ENCODE data around the gene SHC3.
"Not testable (repeated sequence)": the region's sequence is repeated elsewhere in the genome, so short reads cannot be mapped to it uniquely, and the experiment has no call there.

The SHC3 gene

DNA sequence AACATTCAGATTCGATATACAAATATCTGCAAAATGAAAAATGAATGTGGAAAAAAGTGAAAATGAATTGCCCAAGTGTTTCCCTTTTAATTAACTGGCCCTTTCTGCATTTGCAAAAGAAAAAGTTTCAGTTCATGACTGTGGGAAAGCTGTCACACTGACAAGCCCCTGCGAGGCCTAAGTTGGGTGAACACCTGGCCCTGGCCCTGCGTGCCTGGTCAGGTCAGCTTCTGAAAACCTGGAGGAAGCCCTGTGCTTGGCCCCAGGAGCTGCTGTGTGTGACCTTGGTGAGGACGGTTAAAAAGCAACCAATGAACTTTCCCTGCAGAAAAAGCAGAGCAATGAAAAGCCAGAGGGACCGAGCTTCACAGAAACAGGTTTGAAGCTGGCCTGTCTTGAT, 41.0 kb upstream of the SHC3 start:
- TF ChIP-seq, protein P1, sequence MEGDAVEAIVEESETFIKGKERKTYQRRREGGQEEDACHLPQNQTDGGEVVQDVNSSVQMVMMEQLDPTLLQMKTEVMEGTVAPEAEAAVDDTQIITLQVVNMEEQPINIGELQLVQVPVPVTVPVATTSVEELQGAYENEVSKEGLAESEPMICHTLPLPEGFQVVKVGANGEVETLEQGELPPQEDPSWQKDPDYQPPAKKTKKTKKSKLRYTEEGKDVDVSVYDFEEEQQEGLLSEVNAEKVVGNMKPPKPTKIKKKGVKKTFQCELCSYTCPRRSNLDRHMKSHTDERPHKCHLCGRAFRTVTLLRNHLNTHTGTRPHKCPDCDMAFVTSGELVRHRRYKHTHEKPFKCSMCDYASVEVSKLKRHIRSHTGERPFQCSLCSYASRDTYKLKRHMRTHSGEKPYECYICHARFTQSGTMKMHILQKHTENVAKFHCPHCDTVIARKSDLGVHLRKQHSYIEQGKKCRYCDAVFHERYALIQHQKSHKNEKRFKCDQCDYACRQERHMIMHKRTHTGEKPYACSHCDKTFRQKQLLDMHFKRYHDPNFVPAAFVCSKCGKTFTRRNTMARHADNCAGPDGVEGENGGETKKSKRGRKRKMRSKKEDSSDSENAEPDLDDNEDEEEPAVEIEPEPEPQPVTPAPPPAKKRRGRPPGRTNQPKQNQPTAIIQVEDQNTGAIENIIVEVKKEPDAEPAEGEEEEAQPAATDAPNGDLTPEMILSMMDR (IDR thresholded peaks at IDR 0.05; ENCODE audit: borderline replicate concordance, insufficient read depth, low read depth, low read length) = no peak
- H3K4me3 ChIP-seq (ENCODE audit: low read depth, low read length) = no peak overlapping the region

DNA sequence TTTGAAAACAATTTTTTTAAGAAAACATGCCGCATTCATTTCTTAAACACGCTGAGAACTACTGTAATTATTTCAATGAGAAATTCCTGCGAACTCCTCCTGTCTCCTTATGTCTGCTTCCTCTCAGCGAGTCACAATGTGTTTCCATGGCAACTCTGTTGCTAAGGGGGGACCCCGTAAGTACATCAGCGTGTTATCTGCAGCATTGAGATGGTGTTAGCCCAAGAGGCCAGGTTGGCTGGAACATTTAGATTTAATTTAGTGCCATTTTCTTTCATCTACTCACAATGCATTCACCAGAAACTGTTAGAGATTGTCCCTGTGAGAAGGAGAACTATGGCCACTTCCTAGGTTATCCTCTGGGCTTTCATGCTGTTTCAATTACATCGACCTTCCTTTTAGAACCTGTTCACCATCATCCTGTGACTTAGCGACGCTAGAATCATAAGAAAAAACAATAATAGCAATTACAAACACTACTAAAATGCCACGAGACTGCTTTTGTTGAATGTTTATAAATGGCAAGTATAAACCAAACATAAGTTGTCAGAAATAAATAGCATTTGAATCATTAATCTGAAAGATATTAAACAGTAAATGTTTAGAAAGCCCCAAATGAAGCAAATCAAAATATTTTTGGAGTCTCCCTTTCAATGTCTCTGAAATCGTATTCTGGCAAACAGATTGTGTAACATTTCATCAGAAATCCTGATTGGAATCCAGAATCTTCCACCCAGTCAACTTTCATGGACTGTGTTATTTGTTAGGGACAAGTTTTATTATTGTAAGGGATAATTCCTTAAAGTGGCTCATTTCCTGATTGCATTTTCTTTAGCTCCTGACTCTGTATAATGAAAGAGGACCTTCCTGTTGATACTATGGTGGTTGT, 39.7 kb upstream of the SHC3 start:
- no peak overlapping the region for H3K4me3 ChIP-seq (ENCODE audit: low read depth, low read length)
- TF ChIP-seq, protein P1 (IDR thresholded peaks at IDR 0.05; ENCODE audit: borderline replicate concordance, insufficient read depth, low read depth, low read length) = no peak

DNA sequence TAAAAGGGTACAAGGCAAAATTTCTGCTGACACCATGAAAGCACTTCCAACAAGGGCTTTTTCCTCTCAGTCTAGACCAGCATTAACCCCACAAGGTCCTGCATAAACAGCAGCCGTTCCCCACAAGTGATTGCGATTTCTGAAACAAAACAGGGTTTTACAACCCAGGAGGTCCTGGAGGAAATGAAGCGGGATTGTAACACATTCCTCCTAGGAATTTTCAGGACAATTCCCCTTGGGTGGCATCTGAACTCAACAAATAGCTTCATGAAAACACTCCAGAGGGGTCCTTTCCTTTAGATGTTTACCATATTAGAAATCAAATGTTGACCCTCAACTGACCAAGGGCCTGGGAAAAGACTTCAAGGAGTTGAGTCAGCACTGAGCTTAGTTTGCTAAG, 36.7 kb upstream of the SHC3 start:
- TF ChIP-seq, protein P1 (IDR thresholded peaks at IDR 0.05; ENCODE audit: borderline replicate concordance, insufficient read depth, low read depth, low read length) = no peak
- no peak overlapping the region for H3K4me3 ChIP-seq (ENCODE audit: low read depth, low read length)

DNA sequence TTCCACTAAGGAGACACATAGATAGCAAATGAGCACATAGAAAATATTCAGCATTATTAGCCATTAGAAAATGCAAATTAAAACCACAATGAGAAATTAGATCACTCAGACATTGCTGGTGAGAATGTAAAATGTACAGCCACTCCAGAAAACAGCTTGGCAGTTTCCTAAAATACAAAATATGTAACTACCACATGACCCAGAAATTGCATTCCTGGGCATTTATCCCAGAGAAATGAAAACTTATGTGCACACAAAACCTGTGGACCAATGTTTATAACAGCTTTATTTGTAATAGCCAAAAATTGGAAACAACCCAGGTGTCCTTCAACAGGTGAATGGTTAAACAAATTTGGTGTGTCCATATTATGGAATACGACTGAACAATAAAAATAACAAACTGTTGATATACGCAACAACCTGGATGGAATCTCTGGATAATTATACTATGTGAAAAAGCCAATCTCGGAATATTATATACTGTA, 34.8 kb upstream of the SHC3 start:
- no peak overlapping the region for H3K4me3 ChIP-seq (ENCODE audit: low read depth, low read length)
- TF ChIP-seq, protein P1 (IDR thresholded peaks at IDR 0.05; ENCODE audit: borderline replicate concordance, insufficient read depth, low read depth, low read length) = no peak

DNA sequence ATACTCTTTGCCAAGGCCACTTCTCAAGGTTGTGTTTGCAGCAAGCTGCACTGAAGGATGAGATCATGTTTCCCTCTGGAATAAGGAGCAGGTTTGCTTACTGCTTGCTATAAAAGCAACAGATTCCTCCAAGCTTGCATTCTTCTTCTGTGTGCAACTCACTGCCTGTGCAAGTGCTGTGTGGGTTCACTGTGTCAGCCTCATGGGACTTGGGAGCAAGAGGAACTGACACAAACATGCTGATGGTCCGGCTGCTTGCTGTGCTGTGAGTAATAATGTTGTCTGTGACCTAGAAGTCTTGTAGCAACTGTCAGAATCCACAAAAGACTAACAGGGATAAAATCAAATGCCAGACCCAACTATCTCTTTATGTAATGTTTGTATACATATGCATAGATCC, 33.6 kb upstream of the SHC3 start:
- TF ChIP-seq, protein P1 (IDR thresholded peaks at IDR 0.05; ENCODE audit: borderline replicate concordance, insufficient read depth, low read depth, low read length) = no peak
- no peak overlapping the region for H3K4me3 ChIP-seq (ENCODE audit: low read depth, low read length)

DNA sequence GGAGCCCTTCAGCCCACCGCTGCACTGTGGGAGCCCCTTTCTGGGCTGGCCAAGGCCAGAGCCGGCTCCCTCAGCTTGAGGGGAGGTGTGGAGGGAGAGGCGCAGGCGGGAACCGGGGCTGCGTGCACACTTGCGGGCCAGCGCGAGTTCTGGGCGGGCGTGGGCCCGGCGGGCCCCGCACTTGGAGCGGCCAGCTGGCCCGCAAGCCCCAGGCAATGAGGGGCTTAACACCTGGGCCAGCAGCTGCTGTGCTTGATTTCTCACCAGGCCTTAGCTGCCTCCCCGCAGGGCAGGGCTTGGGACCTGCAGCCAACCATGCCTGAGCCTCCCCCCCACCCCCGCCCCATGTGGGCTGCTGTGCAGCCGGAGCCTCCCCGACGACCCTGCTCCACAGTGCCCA, 30.7 kb upstream of the SHC3 start:
- not testable (repeated sequence) for H3K4me3 ChIP-seq (ENCODE audit: low read depth, low read length)

DNA sequence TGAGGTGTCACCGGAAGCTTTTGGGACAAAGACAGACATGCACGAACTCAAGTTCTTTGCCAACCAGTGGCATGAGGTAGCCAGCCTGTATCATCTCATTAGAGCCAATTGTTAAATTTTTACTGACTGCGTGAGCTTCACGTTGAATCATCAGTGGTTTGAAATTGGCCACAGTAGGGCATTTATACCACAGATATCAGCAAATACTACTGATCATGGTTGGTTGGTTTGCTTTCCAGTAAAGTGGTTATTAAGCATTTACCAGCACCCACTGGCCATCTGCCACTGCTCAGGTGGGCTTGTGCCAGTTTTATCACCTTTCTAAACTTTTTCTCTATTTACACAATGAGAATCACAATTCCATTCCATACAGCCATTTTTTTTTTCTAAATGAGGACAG, 28.4 kb upstream of the SHC3 start:
- TF ChIP-seq, protein P1 (IDR thresholded peaks at IDR 0.05; ENCODE audit: borderline replicate concordance, insufficient read depth, low read depth, low read length) = no peak
- no peak overlapping the region for H3K4me3 ChIP-seq (ENCODE audit: low read depth, low read length)
